MCF 10A (cell line): ENCODE measurements around the gene RNF213. TPM values are rescaled to one million over a fixed set of nuclear protein-coding genes. Genes with fewer than 3 reads are reported as not detected.

ENCODE experiments used
- BruUV-seq: library from RNA; stranded (reverse); fragments of 400-500 nt; replicated peaks from 2 replicates; lab custom pipeline; 2021; lab: Mats Ljungman, UMichigan
- CTCF ChIA-PET: fragments of 300-600 bp; sonication (Branson Sonifier 250); formaldehyde crosslinking; extraction: SDS; loops from one replicate; lab custom pipeline; 2021; ENCODE audit warnings: antibody characterized with exemption, inconsistent platforms; lab: Yijun Ruan, JAX
- POLR2A ChIA-PET: fragments of 300-600, 350-650 bp; sonication (Branson Sonifier 250); formaldehyde crosslinking; extraction: SDS; loops from one replicate; lab custom pipeline; 2020; ENCODE audit warnings: antibody characterized with exemption, inconsistent platforms; lab: Yijun Ruan, JAX
- DNase-seq: peaks from one replicate; pipeline ENCODE4 v3.0.0-alpha.2; 2018; ENCODE audit not compliant: unreplicated experiment
- H3K27ac Mint-ChIP-seq: one replicate; pipeline ENCODE4 v1.8.0; 2022; ENCODE audit warnings: mild to moderate bottlenecking, low read depth, mixed read lengths; ENCODE audit not compliant: unreplicated experiment
- H3K27me3 Mint-ChIP-seq: one replicate; pipeline ENCODE4 v1.8.0; 2022; ENCODE audit warnings: mixed read lengths; ENCODE audit not compliant: insufficient read depth, unreplicated experiment
- H3K36me3 Mint-ChIP-seq: one replicate; pipeline ENCODE4 v1.8.0; 2022; ENCODE audit warnings: mild to moderate bottlenecking, moderate library complexity, mixed read lengths; ENCODE audit not compliant: insufficient read depth, unreplicated experiment
- H3K4me1 Mint-ChIP-seq: one replicate; pipeline ENCODE4 v1.8.0; 2022; ENCODE audit warnings: mixed read lengths; ENCODE audit not compliant: insufficient read depth, unreplicated experiment
- H3K4me3 Mint-ChIP-seq: one replicate; pipeline ENCODE4 v1.8.0; 2022; ENCODE audit warnings: mild to moderate bottlenecking, moderate library complexity, mixed read lengths; ENCODE audit not compliant: unreplicated experiment
- H3K9me3 Mint-ChIP-seq: one replicate; pipeline ENCODE4 v1.8.0; 2022; ENCODE audit warnings: mixed read lengths; ENCODE audit not compliant: unreplicated experiment
- CTCF ChIP-seq: fragments of 200-600 bp; IDR thresholded peaks from one replicate; pipeline ENCODE4 v1.8.0; 2022; ENCODE audit warnings: antibody characterized with exemption, mild to moderate bottlenecking; ENCODE audit not compliant: unreplicated experiment
- intact Hi-C: fragments of 100-400 bp; cut with micrococcal nuclease; formaldehyde crosslinking; loops from 2 replicates; pipeline ENCODE4 v1.14.1; 2022
- total RNA-seq: library from RNA; stranded (reverse); gene quantifications from 2 replicates; pipeline ENCODE4 v1.2.3, GENCODE V29; 2022

Gene RNF213
- total RNA-seq, 1 experiment from 2014 or later: 50.5 TPM

DNA sequence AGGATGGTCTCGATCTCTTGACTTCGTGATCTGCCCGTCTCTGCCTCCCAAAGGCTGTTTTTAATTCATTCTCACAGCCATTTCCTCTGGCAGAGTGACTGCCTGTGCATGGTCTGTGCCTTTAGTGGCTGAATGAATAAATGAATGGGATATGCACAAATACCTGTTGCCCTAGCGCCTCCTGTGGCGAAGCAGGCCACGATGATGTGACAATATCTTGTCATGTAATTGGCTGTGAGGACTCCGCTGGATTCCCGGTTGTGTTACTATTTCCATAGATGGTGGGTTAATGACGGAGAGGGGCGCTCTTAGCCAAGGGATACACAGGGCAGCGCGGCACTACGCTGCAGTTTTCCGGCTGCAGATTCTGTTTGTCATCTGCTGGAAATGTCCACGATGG, 127.5 kb downstream of the RNF213 start:
- no peaks in the 10 kb centered on the region for H3K9me3 Mint-ChIP-seq
- CTCF ChIA-PET: no interaction called here

GRCh38 chr17:80388601-80389000, 127.9 kb downstream of the RNF213 start:
- CTCF ChIA-PET: no interaction called here
- BruUV-seq: no TSS peak
- Mint-ChIP-seq H3K4me3 (no peak overlapping the region), H3K27ac (no peak overlapping the region), H3K27me3 (no peaks in the 10 kb centered on the region), H3K9me3 (no peaks in the 10 kb centered on the region), H3K36me3 (peaks cover 89% of the 10 kb centered on the region), H3K4me1 (no peaks in the 10 kb centered on the region)
- POLR2A ChIA-PET: no interaction called here
- intact Hi-C loops: no loop called here
- no peak for TF ChIP-seq CTCF
- DNase-seq: no peak

More for the DNA sequence above, 127.5 kb downstream of the RNF213 start:
- POLR2A ChIA-PET: no interaction called here
- Mint-ChIP-seq H3K4me1 (no peaks in the 10 kb centered on the region), H3K27me3 (no peaks in the 10 kb centered on the region), H3K4me3 (no peak overlapping the region), H3K27ac (no peak overlapping the region), H3K36me3 (peaks cover 89% of the 10 kb centered on the region)
- DNase-seq: no peak
- intact Hi-C loops: no loop called here
- TF ChIP-seq CTCF: no peak
- no TSS peak for BruUV-seq

GRCh38 chr17:80389011-80389995, 128.7 kb downstream of the RNF213 start:
- no peak for DNase-seq
- no TSS peak for BruUV-seq
- no peak for TF ChIP-seq CTCF
- Mint-ChIP-seq H3K4me3 (no peak overlapping the region), H3K9me3 (no peaks in the 10 kb centered on the region), H3K36me3 (peaks cover 89% of the 10 kb centered on the region), H3K27me3 (no peaks in the 10 kb centered on the region), H3K27ac (no peak overlapping the region), H3K4me1 (no peaks in the 10 kb centered on the region)
- CTCF ChIA-PET: no interaction called here
- intact Hi-C loops: no loop called here
- POLR2A ChIA-PET: no interaction called here

GRCh38 chr17:80393241-80393890, 132.7 kb downstream of the RNF213 start:
- CTCF ChIA-PET: interaction anchor here (0.5 kb wide), 1 partner anchor 154 kb away, joined by 3 read pairs; no protein-coding TSS in a partner anchor

More at GRCh38 chr17:80393241-80393890, 132.7 kb downstream of the RNF213 start:
- Mint-ChIP-seq H3K4me3 (no peak overlapping the region), H3K9me3 (no peaks in the 10 kb centered on the region), H3K27ac (no peak overlapping the region), H3K4me1 (no peaks in the 10 kb centered on the region), H3K27me3 (no peaks in the 10 kb centered on the region), H3K36me3 (peaks cover 83% of the 10 kb centered on the region)
- DNase-seq: no peak
- intact Hi-C loops: no loop called here
- POLR2A ChIA-PET: no interaction called here
- no TSS peak for BruUV-seq
- TF ChIP-seq CTCF: no peak
